ENCODE results near the gene HMGN4. TPM values are rescaled to one million over a fixed set of nuclear protein-coding genes. Genes with fewer than 3 reads are reported as not detected.

Gene HMGN4
- total and polyA plus RNA-seq, 9 of the 15 experiments (the other 6 are each of a cell fraction or from before 2014, with no cell fraction given) = 35.4 to 134 (median 94.1) TPM

GRCh38 chr6:26556263-26557070 is 18.3 kb downstream of the HMGN4 start (continued):
- TF ChIP-seq IRF1 (CRISPR knock-in tag; IDR thresholded peaks at IDR 0.05; ENCODE audit: borderline replicate concordance) (peak; percentile 79; the same call in 1 of the 2 replicates), XRCC3 (IDR thresholded peaks at IDR 0.05) (no peak), DACH1 (IDR thresholded peaks at IDR 0.05; ENCODE audit: partially characterized antibody) (no peak), SAFB2 (IDR thresholded peaks at IDR 0.05; ENCODE audit: borderline replicate concordance, low read depth, low read length, severe bottlenecking) (no peak), BRD9 (IDR thresholded peaks at IDR 0.05; ENCODE audit: low read depth, partially characterized antibody) (peak; percentile 98), MCM5 (IDR thresholded peaks at IDR 0.05; ENCODE audit: low read depth) (no peak), IRF9 (tag; IDR thresholded peaks at IDR 0.05) (no peak), RBFOX2 (IDR thresholded peaks at IDR 0.05; ENCODE audit: low read depth, low read length) (no peak), MYC (IDR thresholded peaks at IDR 0.05; ENCODE audit: low read depth, low read length) (peak; percentile 41), MYC (CRISPR knock-in tag; IDR thresholded peaks at IDR 0.05; ENCODE audit: borderline replicate concordance, low read depth) (no peak), ZNF165 (CRISPR knock-in tag; IDR thresholded peaks at IDR 0.05; ENCODE audit: borderline replicate concordance) (no peak), TEAD4 (IDR thresholded peaks at IDR 0.05; ENCODE audit: low read length) (peak; percentile 94), TEAD4 (CRISPR knock-in tag; IDR thresholded peaks at IDR 0.05; ENCODE audit: borderline replicate concordance) (no peak), E2F4 (CRISPR knock-in tag; IDR thresholded peaks at IDR 0.05; ENCODE audit: low read depth) (no peak), POLR3A (IDR thresholded peaks at IDR 0.05; ENCODE audit: borderline replicate concordance, extremely low read depth, insufficient read depth, insufficient read length) (peak; percentile 94), MEF2D (tag; conservative IDR thresholded peaks at IDR 0.05; ENCODE audit: low read depth) (peak; percentile 50; the same call in 1 of the 2 replicates), CBX8 (IDR thresholded peaks at IDR 0.05; ENCODE audit: borderline replicate concordance, extremely low read depth, low read depth, low read length, poor library complexity, severe bottlenecking) (no peak), SRSF9 (IDR thresholded peaks at IDR 0.05; ENCODE audit: borderline replicate concordance, low read depth, low read length) (no peak), FOXA3 (CRISPR knock-in tag; conservative IDR thresholded peaks at IDR 0.05 in 1 of 2, IDR thresholded peaks at IDR 0.05 in 1 of 2) (no peak), PATZ1 (CRISPR knock-in tag; IDR thresholded peaks at IDR 0.05; ENCODE audit: borderline replicate concordance) (no peak), FOSL1 (tag; conservative IDR thresholded peaks at IDR 0.05) (peak; percentile 60), FOXK1 (CRISPR knock-in tag; IDR thresholded peaks at IDR 0.05; ENCODE audit: borderline replicate concordance) (peak; percentile 92)

Measured in K562 (cell line).